ENCODE results near the gene FKBP6. TPM values are rescaled to one million over a fixed set of nuclear protein-coding genes. Genes with fewer than 3 reads are reported as not detected.

Gene FKBP6
- total RNA-seq, 1 donor: not detected

DNA sequence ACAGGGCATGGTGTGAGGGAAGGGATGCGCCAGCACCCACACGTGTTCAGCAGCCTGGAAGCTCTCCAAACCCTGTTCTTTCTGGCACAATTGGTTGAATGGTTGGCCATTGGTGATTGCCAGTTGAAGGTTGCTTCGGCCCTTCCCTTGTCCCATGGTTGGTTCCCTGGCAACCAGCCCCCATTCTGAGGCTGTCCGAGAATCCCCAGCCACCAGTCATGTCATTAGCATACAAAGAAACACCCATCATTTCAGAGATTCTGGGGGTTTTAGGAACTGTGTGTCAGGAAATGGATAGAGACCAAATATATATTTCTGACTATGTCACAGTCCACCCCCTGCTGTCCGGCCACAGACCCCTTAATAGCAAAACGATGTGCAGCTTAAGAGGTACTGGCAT, 21.8 kb downstream of the FKBP6 start:
- no peak for DNase-seq (ENCODE audit: low read depth)
- TF ChIP-seq, protein P1, sequence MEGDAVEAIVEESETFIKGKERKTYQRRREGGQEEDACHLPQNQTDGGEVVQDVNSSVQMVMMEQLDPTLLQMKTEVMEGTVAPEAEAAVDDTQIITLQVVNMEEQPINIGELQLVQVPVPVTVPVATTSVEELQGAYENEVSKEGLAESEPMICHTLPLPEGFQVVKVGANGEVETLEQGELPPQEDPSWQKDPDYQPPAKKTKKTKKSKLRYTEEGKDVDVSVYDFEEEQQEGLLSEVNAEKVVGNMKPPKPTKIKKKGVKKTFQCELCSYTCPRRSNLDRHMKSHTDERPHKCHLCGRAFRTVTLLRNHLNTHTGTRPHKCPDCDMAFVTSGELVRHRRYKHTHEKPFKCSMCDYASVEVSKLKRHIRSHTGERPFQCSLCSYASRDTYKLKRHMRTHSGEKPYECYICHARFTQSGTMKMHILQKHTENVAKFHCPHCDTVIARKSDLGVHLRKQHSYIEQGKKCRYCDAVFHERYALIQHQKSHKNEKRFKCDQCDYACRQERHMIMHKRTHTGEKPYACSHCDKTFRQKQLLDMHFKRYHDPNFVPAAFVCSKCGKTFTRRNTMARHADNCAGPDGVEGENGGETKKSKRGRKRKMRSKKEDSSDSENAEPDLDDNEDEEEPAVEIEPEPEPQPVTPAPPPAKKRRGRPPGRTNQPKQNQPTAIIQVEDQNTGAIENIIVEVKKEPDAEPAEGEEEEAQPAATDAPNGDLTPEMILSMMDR (IDR thresholded peaks at IDR 0.05; ENCODE audit: insufficient read depth, low read depth, low read length): no peak

GRCh38 chr7:73350306-73351068, 22.5 kb downstream of the FKBP6 start:
- TF ChIP-seq, protein P1 (IDR thresholded peaks at IDR 0.05; ENCODE audit: insufficient read depth, low read depth, low read length): no peak
- DNase-seq (ENCODE audit: low read depth): no peak
- no peak overlapping the region for H3K4me3 ChIP-seq (ENCODE audit: low read depth, low read length)

More for the DNA sequence above, 21.8 kb downstream of the FKBP6 start:
- H3K4me3 ChIP-seq (ENCODE audit: low read depth, low read length): no peak overlapping the region

GRCh38 chr7:73351447-73352167, 23.6 kb downstream of the FKBP6 start:
- DNase-seq (ENCODE audit: low read depth): no peak
- no peak overlapping the region for H3K4me3 ChIP-seq (ENCODE audit: low read depth, low read length)
- TF ChIP-seq, protein P1 (IDR thresholded peaks at IDR 0.05; ENCODE audit: insufficient read depth, low read depth, low read length): no peak

DNA sequence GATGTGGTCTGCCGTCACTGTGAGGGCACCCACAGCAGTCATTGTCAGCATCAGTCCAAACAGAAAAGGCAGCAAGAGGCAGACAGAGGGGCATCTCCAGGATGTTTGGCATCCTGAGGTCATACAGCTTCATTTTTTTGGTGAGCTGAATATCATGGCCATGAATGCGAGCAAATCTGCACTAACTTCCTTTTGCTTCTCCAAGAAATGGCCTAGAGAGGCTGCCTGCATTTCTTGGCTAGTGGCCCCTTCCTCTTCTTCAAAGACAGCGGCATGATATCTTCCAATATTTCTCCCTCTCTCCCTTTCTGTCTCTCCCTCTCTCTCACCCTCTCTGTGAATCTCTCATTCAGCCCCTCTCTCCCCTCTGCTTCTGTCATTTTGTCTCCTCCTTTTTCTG, 24.8 kb downstream of the FKBP6 start:
- H3K4me3 ChIP-seq (ENCODE audit: low read depth, low read length): no peak overlapping the region
- no peak for DNase-seq (ENCODE audit: low read depth)
- TF ChIP-seq, protein P1 (IDR thresholded peaks at IDR 0.05; ENCODE audit: insufficient read depth, low read depth, low read length): no peak

- no peak for DNase-seq (ENCODE audit: low read depth)
- no peak overlapping the region for H3K4me3 ChIP-seq (ENCODE audit: low read depth, low read length)
- TF ChIP-seq, protein P1 (IDR thresholded peaks at IDR 0.05; ENCODE audit: insufficient read depth, low read depth, low read length): no peak
Measured at GRCh38 chr7:73353243-73353642, 25.3 kb downstream of the FKBP6 start.

- TF ChIP-seq, protein P1 (IDR thresholded peaks at IDR 0.05; ENCODE audit: insufficient read depth, low read depth, low read length): no peak
- H3K4me3 ChIP-seq (ENCODE audit: low read depth, low read length): no peak overlapping the region
- no peak for DNase-seq (ENCODE audit: low read depth)
Measured at GRCh38 chr7:73354196-73354595, 26.2 kb downstream of the FKBP6 start.

Measured in fibroblast of villous mesenchyme (primary cell).